Neural crest cell (in vitro differentiated cells): ENCODE data around the gene BIN1. TPM values are rescaled to one million over a fixed set of nuclear protein-coding genes. Genes with fewer than 3 reads are reported as not detected.

ENCODE experiments used
- DNase-seq: peaks from one replicate; pipeline ENCODE4 v3.0.0; 2021; ENCODE audit warnings: low read depth, mixed read lengths, low spot score
- H3K27ac Mint-ChIP-seq: one replicate; pipeline ENCODE4 v1.8.0; 2021; ENCODE audit warnings: mild to moderate bottlenecking, mixed read lengths; ENCODE audit not compliant: unreplicated experiment
- H3K27me3 Mint-ChIP-seq: 2 replicates; pipeline ENCODE4 v1.8.0; 2021; ENCODE audit warnings: low read depth, mild to moderate bottlenecking, mixed read lengths
- H3K36me3 Mint-ChIP-seq: 2 replicates; pipeline ENCODE4 v1.8.0; 2021; ENCODE audit warnings: low read depth, mild to moderate bottlenecking, mixed read lengths
- H3K4me1 Mint-ChIP-seq: 2 replicates; pipeline ENCODE4 v1.8.0; 2021; ENCODE audit warnings: mixed read lengths
- H3K4me3 Mint-ChIP-seq: one replicate; pipeline ENCODE4 v1.8.0; 2021; ENCODE audit warnings: mild to moderate bottlenecking, mixed read lengths
- H3K9me3 Mint-ChIP-seq: 2 replicates; pipeline ENCODE4 v1.8.0; 2021; ENCODE audit warnings: mixed read lengths
- CTCF ChIP-seq: fragments of 200-600 bp; sonication (generic); conservative IDR thresholded peaks from 2 replicates; pipeline ENCODE4 v1.5.0; 2021; ENCODE audit warnings: antibody characterized with exemption, mild to moderate bottlenecking
- total RNA-seq: library from RNA; stranded (reverse); gene quantifications from 2 replicates; pipeline ENCODE4 v1.2.1, GENCODE V29; 2021

The BIN1 gene
- total RNA-seq, 1 donor from 2014 or later = 67.7 TPM

DNA sequence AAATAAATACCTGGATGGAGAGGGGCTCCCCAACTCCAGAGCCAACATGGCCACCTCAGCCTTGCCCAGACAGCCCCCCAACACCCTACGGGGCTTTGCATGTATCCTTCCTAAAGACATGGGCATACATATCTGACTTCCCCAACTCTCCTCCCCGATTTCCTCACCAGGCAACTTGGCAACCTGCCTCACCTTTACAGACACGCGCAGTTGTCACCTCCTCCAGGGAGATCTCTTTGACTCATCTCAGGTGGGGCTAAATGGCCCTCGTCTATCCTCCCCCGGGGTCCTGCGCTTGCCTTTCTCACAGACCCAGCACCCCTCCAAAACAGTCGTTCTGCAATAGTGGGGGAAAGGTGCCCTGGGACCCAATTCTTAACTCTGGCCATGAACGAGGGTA lies 10.6 kb upstream of the BIN1 start:
- no peaks in the 10 kb centered on the region for H3K4me1 Mint-ChIP-seq
- no peak for TF ChIP-seq CTCF
- no peak overlapping the region for H3K4me3 Mint-ChIP-seq
- no peak overlapping the region for H3K27ac Mint-ChIP-seq
- DNase-seq = no peak
- peaks cover 5% of the 10 kb centered on the region for H3K36me3 Mint-ChIP-seq
- peaks cover 2% of the 10 kb centered on the region for H3K27me3 Mint-ChIP-seq
- peaks cover 2% of the 10 kb centered on the region for H3K9me3 Mint-ChIP-seq

GRCh38 chr2:127115471-127116199 lies 8.7 kb upstream of the BIN1 start:
- H3K9me3 Mint-ChIP-seq = no peaks in the 10 kb centered on the region
- H3K36me3 Mint-ChIP-seq = peaks cover 2% of the 10 kb centered on the region
- no peak overlapping the region for H3K27ac Mint-ChIP-seq
- H3K27me3 Mint-ChIP-seq = peaks cover 6% of the 10 kb centered on the region
- no peak for DNase-seq
- no peak for TF ChIP-seq CTCF
- peaks cover 4% of the 10 kb centered on the region for H3K4me1 Mint-ChIP-seq
- H3K4me3 Mint-ChIP-seq = no peak overlapping the region

- Mint-ChIP-seq H3K36me3 (no peaks in the 10 kb centered on the region), H3K27ac (no peak overlapping the region), H3K4me1 (peaks cover 11% of the 10 kb centered on the region), H3K9me3 (no peaks in the 10 kb centered on the region), H3K4me3 (peak overlapping the region; percentile 62), H3K27me3 (peaks cover 6% of the 10 kb centered on the region)
- DNase-seq = no peak
- no peak for TF ChIP-seq CTCF
Observed at GRCh38 chr2:127110985-127111384, 4.0 kb upstream of the BIN1 start.

DNA sequence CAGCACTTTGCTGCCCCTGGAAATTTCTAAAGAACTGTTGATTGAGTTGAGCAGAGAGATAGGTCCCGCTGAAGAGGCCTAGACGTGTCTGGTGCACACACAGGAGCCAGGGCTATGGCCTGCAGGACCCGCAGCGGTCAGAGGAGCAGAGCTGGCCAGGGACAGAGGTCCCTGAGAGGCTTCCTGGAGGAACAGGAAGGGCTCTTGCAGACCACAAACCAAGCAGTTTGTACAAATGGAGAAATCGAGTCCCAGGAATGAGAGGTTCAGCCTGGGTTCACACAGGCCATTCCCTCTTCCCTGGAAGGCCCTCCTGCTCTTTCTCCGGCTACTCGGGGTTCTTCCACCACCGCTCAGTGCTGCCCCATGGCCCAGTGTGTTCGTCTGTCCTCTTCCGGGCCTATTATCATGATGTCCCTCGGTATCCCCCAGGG lies 1.2 kb upstream of the BIN1 start:
- H3K27ac Mint-ChIP-seq = no peak overlapping the region
- peaks cover 6% of the 10 kb centered on the region for H3K27me3 Mint-ChIP-seq
- DNase-seq = no peak
- no peaks in the 10 kb centered on the region for H3K36me3 Mint-ChIP-seq
- peaks cover 20% of the 10 kb centered on the region for H3K4me1 Mint-ChIP-seq
- H3K9me3 Mint-ChIP-seq = no peaks in the 10 kb centered on the region
- TF ChIP-seq CTCF = no peak
- H3K4me3 Mint-ChIP-seq = peak overlapping the region; percentile 93

DNA sequence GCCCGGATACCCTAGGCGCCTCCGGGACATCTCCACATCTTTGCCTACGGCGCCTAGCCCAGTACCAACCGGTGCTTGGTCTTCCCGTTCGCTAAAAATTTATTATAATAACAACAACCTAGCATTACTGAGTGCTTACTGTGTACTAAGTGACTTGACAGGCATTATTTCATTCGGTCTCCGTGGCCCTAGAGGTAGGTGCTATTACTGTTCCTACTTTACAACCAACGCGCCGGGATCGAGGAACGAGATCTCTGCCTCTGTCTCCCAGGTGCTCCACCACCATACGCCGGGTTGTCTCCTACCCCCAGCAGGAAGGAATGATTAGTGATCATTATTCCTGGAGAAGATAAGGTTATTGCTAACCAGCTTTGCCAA lies 657 bp upstream of the BIN1 start:
- DNase-seq = no peak
- H3K4me3 Mint-ChIP-seq = peak overlapping the region; percentile 93
- H3K27me3 Mint-ChIP-seq = peaks cover 4% of the 10 kb centered on the region
- no peaks in the 10 kb centered on the region for H3K9me3 Mint-ChIP-seq
- no peaks in the 10 kb centered on the region for H3K36me3 Mint-ChIP-seq
- no peak overlapping the region for H3K27ac Mint-ChIP-seq
- H3K4me1 Mint-ChIP-seq = peaks cover 20% of the 10 kb centered on the region
- TF ChIP-seq CTCF = peak; percentile 48
